CD4-positive, alpha-beta T cell treated with Interleukin-12 subunit alpha and Interleukin-12 subunit beta, for 1 hour (primary cell): ENCODE data around the gene GCNT3.
A peak's percentile ranks its signal among the peaks of the same experiment; 100 is the strongest.
"Not testable (repeated sequence)": the region's sequence is repeated elsewhere in the genome, so short reads cannot be mapped to it uniquely, and the experiment has no call there.

ENCODE experiments used
- DNase-seq: peaks from one replicate; pipeline ENCODE4 v3.0.0-alpha.2; 2020

The GCNT3 gene

DNA sequence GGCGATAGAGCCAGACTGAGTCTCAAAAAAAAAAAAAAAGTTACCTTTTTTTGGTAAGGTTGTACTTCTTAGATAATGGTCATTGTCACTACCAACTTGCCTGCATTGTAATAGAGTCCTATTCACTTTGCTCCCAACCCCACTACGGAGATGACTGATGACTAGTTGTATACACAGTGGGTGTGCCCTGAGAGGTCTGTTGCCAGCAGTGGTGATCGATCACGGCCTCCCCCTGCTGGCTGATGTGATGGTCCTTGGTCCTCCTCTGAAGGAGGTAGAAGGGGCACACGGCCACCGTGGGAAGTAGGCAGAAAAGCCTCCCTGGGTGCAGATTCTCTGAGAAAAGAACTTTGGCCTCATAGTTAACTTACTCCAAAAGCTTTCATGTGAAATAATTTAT, 10.7 kb downstream of the GCNT3 start:
- DNase-seq: peak; percentile 7

DNA sequence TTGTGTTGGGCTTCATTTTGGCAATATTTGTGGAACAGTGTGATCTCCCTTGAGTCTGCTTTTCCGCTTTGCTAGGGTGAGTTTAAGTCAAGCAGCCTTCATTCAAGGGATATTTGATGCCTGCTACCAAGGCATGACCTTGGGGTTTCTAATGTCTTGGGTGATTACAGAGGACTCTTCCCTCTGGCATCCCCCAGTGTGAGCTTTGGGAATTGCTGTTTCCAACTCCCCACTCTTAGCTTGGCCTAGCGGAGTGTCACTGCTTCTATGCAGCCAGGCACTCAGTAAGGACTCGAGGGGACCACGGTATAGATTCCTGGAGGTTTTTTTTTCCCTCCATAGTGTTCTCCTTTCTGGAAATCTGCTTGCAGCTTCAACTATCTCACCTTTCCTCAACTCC, 21.1 kb downstream of the GCNT3 start:
- DNase-seq: no peak

DNA sequence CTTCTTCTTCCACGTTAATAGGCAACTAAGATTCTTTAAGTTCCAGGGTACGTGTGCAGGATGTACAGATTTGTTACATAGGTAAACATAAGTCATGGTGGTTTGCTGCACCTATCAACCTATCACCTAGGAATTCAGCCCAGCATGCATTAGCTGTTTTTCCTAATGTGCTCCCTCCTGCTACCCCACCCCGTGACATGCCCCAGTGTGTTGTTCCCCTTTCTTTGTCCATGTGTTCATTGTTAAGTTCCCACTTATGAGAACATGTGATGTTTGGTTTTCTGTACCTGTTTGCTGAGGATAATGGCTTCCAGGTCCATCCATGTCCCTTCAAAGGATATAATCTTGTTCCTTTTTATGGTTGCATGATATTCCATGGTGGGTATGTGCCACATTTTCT, 24.6 kb downstream of the GCNT3 start:
- DNase-seq: no peak

DNA sequence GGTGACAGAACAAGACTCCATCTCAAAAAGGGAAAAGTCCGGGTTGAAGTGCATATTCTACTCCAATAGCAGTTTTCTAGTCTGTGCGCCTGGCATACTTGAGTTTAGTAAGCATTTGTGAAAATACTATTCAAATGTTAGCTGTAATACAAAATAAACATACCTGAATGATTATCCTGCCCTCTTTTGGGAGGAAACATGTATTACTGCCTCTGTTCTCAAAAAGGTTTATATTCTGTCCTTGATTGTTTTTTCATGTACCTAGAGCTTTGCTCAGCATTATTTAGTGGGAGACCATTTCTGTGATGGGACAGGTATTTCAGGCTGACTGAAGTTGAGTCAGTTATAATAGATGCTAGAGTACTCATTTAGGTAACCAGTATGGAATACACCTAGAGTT, 25.9 kb downstream of the GCNT3 start:
- DNase-seq: not testable (repeated sequence)

DNA sequence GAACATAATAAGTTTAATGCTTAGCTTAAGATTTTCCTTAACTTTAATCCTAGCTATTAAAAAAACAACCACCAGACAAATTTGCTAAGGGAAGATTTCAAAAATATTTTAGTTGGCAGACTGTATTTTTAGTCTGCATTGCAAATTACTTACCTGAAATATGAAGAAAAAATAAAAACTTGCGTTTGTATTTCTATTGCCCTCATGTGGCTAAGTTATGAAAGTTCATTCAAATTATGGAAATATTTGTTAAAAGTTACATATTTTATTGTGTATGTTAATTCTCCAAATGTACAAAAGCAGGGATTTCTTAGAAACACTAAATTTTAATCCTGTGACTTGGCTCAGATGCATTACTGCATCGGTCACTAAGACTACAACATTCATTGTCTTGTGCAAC, 30.8 kb downstream of the GCNT3 start:
- DNase-seq: no peak

DNA sequence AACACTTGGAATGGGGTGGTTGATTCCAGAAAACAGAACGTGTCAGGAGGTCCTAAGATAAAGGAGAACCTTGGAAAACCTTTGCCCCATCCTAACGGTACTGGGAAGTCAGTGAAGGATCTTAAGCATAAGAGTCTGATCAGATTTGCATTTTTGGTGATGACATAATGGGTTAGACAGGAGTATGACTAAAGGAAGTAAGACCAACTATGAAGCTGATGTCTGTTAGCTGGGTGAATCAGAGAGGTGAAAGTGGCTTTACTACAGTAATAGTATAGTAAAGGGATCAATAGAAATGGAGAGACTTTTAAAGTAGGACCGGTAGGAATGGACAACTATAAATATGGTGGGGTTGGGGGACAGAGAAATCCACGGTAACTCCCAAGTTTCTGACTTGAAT, 33.2 kb downstream of the GCNT3 start:
- DNase-seq: no peak

DNA sequence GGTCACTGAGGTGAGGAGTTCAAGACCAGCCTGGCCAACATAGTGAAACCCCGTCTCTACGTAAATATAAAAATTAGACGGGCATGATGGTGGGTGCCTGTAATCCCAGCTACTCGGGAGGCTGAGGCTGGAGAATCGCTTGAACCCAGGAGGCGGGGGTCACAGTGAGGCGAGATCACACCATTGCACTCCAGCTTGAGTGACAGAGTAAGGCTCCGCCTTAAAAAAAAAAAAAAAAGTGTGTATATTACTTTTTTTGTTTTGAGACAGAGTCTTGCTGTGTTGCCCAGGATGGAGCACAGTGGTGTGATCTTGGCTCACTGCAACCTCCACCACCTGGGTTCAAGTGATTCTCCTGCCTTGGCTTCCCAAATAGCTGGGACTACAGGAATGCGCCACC, 34.2 kb downstream of the GCNT3 start:
- DNase-seq: not testable (repeated sequence)

DNA sequence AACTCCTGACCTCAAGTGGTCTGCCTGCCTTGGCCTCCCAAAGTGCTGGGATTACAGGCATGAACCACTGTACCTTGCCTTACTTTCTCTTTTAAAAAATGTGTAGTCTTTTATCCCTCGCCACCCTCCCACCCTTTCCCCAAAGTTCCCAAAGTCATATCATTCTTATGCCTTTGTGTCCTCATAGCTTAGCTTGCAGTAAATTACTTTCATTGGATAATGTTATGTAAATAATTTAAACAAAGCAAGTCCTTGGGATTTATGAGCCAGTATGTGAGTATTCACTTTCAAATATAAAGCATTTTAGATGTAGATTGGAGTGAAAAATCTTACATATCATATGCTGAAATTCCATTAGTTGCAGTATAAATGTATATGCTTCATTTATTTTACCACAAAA, 34.7 kb downstream of the GCNT3 start:
- DNase-seq: no peak

DNA sequence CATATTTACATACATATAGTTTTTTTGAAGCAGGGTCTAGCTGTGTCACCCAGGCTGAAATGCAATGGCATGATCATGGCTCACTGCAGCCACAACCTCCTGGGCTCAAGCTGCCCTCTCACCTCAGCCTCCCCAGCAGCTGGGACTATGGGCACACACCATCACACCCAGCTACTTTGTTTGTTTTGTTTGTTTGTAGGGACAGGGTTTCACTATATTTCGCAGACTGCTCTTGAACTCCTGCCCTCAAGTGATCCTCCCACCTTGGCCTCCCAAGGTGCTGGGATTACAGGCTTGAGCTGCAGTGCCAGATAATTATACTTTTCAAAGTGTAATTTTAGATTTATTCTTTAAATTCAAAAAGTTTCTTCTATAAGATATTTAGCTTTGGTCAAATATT, 35.5 kb downstream of the GCNT3 start:
- DNase-seq: no peak

DNA sequence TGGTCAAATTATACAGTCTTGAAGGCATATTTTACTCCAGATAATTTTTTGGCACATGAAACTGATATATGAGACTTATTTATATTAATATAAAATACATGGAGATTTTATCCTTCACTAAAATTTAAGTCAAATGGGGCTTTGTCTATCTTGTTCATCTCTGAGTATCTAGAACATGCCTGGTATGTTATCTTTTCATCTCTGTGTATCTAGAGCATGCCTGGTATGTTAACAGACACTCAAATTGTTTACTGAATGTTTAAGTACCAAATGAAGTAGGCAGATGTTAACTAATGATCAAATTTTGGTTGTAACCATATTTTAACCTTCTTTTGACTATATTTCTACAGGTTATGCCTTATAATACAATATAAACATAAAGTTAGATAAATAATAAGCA, 38.0 kb downstream of the GCNT3 start:
- no peak for DNase-seq

DNA sequence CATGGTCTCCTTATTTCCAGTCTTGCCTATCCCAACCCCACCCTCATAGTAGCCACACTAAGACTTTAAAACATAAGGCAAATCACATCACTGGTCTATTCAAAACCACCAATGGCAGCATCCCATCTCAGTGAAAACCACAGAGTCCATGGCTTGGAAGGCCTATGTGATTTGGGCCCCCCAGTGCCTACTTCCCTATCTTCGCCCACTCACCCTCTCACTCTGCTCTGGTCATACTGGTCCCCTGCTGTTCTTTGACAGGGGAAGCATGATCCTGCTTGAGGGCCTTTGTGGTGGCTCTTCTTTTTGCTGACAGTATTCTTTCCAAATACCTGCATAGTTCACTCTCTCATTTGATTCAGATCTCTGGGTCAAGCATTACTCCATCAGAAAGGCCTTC, 42.5 kb downstream of the GCNT3 start:
- DNase-seq: no peak

DNA sequence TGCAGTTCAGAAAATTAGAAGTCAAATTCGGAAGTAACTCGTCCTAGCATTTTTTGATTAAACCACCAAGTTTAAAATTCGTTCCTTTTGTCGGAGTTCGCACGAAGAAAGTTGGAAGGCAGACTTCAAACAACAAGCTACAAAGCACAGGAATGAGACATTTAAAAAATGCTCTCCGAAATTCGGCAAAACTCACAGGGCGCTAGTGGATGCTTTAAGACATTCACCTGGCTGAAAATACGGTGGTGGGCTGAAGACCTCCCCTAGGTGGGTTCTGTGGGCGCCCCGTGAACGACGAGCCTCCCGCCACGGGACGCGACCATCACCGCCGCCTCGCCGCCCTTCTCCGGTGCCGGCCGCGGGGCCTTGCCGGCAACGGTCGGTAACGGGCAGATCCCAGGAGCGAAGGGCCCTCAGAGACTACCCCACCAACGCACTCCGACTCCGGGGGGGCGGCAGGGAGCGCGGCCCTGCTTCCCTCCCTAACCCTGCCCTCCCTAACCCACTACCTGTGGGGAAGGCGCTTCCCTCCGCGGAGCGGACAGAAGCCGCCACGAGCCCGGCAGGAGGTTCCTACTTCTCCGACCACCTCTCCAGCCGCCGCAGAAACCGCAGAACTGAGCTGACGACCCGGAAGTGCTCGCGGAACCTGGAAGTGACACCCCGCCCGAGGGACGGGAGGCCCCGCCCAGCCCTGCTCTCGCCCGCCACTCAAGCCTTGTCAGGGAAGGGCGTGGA, 45.5 kb downstream of the GCNT3 start, which contains the start of gene GTF2A2:
TSS of gene GTF2A2 (minus strand) at position 619 of the 738 bp plus-strand sequence. CDS start 5,238 bp downstream, outside the sequence.
- peak; percentile 92 for DNase-seq

DNA sequence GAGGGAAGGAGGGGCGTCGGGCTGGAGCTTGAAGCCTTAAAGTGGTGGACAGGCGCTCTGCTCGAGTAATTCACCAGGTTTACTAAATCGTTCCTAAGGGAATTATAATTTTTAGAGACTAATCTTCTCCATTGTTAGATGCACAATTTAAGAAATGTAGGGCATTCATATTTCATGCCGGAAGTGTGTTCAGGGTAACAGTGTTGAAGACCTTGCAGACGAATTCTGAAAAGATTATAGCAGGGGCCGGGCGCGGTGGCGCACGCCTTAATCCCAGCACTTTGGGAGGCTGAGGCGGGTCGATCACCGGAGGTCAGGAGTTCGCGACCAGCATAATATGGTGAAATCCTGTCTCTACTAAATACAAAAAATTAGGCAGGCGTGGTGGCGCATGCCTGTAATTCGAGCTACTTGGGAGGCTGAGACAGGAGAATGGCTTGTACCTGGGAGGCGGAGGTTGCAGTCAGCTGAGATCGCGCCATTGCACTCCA, 46.1 kb downstream of the GCNT3 start:
- no peak for DNase-seq

DNA sequence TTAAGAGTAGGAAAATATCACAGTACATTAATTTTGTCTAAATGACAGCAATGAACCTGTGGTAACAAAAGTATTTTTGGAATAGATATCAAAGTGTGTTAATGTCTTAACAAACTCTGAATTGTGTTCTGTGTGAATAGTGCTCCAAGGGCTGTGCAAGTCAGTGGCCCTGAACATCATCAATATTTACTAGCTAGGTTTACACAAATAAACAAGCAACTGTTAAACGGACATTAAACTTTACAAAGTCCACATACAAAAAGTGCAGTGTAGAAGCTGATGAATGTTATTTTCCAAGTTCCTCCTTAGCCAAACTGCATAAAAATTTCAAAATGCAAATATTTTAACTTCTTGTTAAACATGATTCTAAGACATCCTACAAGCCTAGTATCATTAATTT, 47.8 kb downstream of the GCNT3 start:
- no peak for DNase-seq

DNA sequence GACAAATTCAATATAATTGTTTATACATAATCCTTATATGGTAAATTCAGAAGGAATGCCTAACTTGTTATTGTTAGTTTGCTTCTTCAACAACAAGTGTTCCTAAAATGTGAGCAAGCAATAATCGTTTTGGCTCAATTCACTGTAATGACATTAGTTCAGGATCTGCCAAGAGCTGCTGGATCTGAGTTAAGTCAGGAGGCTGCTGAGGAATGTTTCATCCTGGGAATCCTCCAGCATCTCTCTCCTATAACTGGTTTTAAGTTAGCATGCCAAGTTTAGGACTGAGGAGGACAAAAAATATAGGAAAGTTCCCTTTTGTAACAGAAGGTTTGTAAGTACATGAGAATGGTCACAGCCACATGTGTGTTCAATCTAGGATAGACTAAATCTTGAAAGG, 50.7 kb downstream of the GCNT3 start:
- DNase-seq: no peak

DNA sequence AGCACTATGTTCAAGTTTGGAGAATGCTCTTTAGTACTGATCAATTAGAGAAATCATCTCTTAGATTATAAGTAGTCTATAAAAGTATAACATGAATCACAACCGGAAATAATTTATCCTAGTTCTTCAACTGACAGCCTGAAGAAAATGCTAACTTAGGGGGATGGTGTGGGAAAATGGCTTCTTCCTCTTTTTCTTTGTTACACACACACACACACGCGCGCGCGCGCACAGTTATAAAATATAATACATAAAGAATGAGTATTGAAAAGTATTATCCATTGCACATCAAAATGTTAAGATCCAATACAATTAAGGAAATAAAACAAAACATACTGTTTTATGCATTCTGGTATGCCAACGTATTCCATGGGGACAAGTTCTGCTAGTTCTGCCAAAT, 57.0 kb downstream of the GCNT3 start:
- DNase-seq: no peak
